Stimulated activated CD4-positive, alpha-beta T cell treated with anti-CD3 and anti-CD28 coated beads, Interleukin-1b, Interleukin-23, amount 100 ng/mL, for 4 hours (primary cell): ENCODE measurements around the gene OR52N2.

ENCODE experiments used
- DNase-seq, 2 donors: peaks; one replicate each; pipeline ENCODE4 v3.0.0-alpha.2; 2020; ENCODE audit warnings: low read depth in 2 of 2

The OR52N2 gene

DNA sequence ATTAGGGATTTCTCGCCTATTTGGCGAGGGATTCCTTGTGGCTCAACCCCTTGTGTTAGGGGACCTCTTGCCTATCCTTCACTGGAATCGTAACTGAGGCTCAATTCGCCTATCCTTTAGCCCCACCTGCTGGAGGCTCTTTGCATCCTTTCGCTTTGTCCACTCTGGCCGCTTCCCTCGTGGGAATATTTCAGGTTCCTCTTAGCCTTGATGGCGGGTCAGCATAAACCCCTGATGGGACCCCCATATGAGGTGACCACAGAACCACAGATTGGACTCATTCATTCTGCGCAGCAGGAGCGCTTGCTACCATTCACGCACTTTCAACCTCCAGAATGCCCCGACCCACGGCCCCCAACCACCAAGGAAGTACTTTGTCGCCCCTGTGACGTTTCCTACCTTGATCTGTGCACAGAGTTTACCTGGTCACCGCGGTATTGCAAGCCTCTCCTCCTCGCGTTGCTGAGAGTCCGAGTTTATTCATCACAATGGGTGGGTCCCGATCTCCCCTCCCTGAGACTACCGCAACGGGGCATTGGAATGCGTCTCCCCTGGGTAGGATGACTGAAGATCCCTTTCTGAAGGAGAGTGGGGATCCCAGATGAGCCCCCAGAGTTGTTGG lies at the start of gene OR52N2:
TSS of gene OR52N2 (plus strand) at position 425 of the 622 bp plus-strand sequence. CDS start 11,412 bp downstream, outside the sequence.
- DNase-seq, result peak; percentile 52 to 61

DNA sequence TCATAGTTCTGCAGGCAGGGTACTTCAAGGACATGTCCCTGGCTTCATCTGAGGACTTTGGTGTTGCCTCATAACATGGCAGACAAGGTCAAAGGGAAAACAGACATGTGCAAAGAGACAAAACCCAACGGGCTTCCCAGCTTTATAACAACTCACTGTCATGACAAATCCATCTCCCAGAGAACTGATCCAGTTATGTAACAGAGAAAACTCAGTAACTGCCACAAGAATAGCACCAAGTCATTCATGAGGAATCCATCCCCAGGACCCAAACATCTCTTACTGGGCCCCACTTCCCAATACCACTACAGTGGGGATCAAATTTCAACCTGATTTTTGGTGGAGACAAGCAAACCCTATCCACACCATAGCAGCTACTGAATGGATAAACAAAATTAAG lies 41.7 kb upstream of the OR52N2 start:
- DNase-seq, result no peak

DNA sequence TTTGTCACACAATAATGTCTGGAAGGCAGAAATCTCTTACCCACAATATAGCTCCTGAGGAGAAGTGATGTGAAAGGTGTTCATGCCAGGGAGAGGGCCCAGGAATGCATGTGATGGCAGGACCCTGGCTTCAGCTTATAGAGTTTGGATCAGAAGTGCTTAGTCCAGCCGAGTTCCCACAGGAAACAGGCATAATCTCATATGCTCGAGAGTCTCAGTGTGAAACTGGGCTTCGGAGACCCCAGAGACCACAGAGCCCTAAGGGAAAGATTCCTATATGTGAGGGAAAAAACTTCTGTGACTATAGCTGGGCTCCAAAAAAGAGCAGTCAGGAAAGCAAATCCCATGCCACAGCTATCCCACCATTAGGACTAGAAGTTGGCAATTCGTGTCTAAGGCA lies 25.5 kb upstream of the OR52N2 start, which contains the start of gene OR52N5:
TSS of gene OR52N5 (minus strand) at position 101 of the 400 bp plus-strand sequence. CDS start 4,721 bp downstream, outside the sequence.
- DNase-seq, result no peak

DNA sequence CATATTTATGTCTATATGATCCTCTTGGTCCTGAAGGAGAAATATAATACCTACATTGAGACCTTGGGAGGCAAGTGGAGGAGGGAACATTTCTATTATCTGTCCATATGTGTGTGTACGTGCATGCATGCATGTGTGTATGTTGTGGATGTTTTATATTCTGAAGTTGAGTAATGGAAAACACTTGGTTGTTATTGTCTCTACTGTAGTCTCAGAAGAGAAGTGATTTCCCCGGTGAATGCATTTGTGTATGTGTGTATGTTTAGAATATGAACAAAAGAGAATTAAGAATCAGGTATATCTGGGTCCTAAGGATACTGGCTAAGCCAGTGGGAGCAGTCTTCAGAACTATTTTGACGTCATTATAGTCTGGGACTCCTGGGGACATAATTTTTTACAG lies 17.6 kb upstream of the OR52N2 start, which contains the start of gene OR52N1:
TSS of gene OR52N1 (minus strand) at position 101 of the 400 bp plus-strand sequence. CDS start 2,449 bp downstream, outside the sequence.
- DNase-seq, result no peak

DNA sequence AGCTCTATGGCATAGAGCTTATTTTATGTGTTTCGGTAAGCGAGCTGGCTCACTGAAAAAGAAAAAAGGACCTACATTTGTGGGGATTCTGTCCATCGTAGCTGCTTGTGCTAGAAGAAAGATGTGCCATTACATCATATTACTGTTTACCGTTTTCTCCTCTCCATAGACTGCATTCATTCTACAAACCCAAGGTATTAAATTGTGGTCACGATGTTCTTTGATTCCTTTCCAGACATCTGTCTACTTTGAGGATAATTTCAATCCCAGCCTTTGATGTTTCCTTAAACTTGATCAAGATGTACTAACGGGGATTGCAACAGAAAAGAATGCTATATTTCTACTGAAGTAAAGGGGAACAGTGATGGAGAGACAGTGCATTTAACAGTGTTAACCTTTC lies 12.2 kb upstream of the OR52N2 start:
- no peak for DNase-seq

- no peak for DNase-seq
Measured at GRCh38 chr11:5803982-5804381, 4.7 kb upstream of the OR52N2 start.

- no peak for DNase-seq
Measured at GRCh38 chr11:5807580-5807979, 1.1 kb upstream of the OR52N2 start.

GRCh38 chr11:5809122-5809519 lies 397 bp downstream of the OR52N2 start:
- no peak for DNase-seq

- DNase-seq, result no peak
Measured at GRCh38 chr11:5809905-5810795, 1.4 kb downstream of the OR52N2 start.

GRCh38 chr11:5815534-5815933 lies 6.8 kb downstream of the OR52N2 start:
- DNase-seq, result no peak

- DNase-seq, result no peak
Measured at GRCh38 chr11:5818245-5818886, 9.6 kb downstream of the OR52N2 start.

DNA sequence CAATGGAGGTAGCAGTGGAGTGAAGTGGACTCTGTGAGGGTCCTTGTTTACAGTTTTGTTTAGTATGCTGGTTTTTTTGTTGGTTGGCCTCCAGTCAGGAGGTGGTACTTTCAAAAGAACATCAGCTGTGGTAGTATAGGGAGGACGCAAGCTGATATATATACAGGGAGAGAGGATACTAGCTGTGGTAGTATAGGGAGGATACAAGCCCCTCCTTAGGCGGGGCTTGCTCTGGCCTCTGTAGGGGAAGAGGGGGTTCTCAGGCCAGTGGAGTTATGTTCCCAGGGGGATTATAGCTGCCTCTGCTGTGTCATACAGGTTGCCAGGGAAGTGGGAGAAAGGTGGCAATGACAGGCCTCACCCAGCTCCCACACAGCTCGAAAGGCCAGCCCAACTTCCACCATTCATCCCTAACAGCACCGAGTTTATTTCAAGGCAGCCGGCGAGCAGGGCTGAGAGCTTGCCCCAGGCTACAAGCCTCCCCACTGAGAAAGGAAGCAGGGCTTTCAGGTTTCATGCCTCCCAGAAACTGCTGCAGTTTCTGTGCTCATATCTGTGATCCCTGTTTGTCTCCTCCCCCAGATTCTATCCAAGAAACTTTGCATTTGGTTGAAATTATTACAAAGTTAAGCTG lies 22.6 kb downstream of the OR52N2 start:
- DNase-seq, result no peak

DNA sequence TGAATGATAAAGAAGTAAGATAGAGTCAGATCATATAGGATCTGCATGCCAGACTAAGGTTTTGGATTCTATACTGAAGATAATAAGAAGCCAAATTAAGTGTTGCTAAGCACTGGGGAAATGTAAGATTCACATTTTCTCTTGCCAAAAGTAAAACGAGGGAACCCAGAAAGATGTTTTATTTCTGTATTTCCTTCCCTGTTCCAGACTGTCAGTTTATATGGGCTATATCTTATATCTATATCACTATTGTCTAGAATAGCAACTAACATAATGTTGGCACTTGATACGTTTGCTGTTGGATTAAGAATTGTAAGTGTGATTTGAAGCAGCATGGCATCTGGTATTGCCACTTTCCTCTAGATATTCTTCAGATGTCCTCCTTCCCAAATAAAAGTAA lies 24.7 kb downstream of the OR52N2 start:
- DNase-seq, result no peak

DNA sequence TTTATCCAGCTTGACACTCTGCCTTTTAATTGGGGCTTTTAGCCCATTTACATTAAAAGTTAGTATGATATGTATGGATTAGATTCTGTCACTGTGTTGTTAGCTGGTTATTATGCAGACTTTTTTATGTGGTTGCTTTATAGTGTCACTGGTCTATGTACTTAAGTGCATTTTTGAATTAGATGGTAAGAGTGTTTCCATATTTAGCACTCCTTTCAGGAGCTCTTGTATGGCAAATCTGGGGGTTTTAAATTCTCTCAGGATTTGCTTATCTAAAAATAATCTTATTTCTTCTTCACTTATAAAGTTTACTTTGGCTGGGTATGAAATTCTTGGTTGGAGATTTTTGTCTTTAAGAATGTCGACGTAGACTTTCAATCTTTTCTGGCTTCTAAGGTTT lies 29.0 kb downstream of the OR52N2 start:
- DNase-seq, result no peak

DNA sequence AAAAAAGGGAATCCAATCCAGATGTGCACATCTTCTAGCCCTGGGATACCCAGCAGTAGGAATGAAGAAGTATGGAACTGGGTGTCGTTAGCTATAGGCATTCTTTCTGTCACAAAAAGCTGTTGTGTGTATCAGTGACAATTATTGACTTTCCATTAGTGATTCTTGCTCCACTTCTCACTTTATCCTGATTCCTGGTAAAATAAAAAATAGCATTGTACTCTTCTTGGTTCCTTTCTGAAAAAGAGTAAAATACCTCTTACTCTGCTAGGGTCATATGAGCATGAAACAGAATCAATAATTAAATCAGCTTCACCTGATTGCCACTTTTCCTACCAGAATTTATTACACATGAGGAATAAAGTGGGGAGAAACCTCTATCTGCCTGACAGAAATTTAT lies 33.1 kb downstream of the OR52N2 start, which contains the start of gene OR52E6:
TSS of gene OR52E6 (minus strand) at position 101 of the 400 bp plus-strand sequence. CDS start at position 101, 0 bp downstream.
- no peak for DNase-seq

DNA sequence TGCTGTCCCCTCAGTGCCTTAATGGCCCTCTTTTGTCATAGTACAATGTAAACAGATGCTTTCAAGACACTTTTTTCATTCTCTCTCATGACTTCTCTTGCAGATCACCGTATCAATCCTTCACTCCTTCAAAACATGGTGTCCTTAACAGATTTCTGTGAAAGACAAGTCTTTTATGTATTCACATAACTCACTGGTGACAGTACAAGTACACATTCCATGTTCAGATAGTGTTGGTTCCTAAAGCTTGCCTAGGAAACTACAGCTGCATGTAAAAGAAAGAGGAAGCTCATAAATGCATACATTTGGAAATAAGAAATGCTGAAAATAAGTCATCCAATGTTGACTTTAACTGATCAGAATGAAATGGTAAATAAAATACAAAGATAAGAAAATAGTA lies 38.0 kb downstream of the OR52N2 start:
- no peak for DNase-seq

DNA sequence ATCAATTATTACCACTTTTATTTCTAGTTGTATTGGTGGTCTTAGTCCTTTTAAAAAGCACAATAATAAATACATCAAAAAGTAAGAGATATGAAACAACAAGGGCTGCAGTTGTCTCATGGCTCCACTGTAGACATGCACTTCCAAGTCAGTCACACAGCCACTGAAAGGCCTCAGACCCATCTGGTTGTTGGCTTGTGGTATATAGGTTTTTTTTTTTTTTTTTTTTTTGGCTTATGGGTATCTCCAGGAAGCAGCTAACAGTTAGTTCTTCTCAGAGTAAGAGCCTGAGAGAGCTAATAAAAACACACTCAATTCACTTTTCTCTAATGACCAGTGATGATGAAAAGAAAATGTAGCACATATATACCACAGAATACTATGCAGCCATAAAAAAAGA lies 39.0 kb downstream of the OR52N2 start:
- DNase-seq, result no peak

- no peak for DNase-seq
Measured at GRCh38 chr11:5851002-5851401, 42.3 kb downstream of the OR52N2 start.

DNA sequence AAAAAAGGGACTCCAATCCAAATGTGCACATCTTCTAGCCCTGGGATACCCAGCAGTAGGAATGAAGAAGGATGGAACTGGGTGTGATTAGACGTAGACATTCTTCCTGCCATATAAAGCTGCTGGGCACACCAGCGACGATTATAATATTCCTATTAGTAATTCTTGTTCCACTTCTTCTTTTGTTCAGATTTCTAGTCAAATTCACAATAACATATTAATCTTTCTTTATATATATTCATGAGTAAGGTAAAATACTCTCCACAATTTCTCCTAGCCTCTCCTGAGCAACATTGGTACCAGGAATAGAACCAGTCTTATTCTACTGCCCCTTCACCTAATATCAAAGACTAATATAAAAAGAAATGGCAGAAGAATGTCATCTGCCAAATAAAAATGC lies 48.9 kb downstream of the OR52N2 start, which contains the start of gene OR52E8:
TSS of gene OR52E8 (minus strand) at position 101 of the 400 bp plus-strand sequence. CDS start at position 101, 0 bp downstream.
- no peak for DNase-seq

DNA sequence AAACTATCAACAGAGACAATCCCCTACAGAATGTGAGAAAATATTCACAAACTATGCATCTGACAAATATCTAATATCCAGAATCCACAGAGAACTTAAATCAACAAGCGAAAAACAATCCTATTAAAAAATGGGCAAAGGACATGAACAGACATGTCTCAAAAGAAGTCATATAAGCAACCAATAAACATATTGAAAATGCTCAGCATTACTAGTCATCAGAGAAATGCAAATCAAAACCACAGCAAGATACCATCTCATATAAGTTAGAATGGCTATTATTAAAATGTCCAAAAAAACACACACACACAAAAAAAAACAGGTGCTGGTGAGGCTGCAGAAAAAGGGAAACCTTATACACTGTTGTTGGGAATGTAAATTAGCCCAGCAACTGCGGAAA lies 57.1 kb downstream of the OR52N2 start:
- no peak for DNase-seq
